ENCODE measurements around the gene PTPRN2.
A peak's percentile ranks its signal among the peaks of the same experiment; 100 is the strongest.

The PTPRN2 gene

DNA sequence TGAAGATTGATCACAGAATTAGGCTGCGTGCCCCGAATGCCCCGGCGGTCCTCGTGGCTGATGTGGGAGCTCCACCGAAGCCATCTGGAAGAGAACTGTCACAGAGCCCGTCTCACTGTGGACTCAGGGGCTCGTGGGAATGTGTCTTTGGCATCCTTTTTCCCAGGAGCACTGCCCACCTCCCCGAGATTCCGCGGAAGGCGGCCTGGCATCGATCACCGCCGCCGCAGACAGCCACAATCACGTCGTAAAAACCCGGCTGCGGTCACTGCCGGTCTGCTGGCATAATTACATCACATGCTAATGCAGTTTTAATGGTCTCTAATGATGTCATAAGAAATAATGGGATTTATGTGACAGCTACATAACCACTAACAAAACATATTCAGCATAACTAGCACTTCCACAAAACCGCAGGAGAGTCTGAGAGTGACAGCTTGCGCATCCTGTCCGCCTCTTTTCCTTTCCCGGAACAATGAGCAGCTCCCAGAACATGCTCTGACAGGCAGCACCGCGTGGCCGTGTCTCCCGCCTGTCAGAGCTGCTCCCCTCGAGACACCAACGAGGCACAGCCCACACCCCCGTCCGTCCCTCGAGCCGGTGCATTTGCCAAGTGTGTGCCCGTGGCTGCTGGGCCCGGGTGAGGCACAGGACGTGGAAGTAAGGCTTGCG lies 490.0 kb downstream of the PTPRN2 start:
- DNase-seq, result no peak

DNA sequence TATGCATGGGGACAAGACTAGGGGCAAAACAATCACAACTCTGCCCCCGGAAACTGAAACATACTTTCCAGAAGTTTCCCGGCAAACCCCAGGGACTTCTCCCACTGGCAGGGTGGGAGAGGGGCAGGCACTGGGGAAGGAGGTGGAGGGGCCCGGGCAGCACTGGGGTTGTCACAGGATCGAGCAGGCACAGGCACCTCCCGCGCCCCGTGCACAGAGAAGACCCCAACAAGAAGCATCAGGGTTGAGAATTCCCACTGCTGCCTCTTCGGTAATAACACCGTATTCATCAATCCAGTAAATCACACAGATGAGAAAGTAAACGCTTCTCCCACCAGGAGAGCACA lies 490.5 kb downstream of the PTPRN2 start:
- no peak for DNase-seq

DNA sequence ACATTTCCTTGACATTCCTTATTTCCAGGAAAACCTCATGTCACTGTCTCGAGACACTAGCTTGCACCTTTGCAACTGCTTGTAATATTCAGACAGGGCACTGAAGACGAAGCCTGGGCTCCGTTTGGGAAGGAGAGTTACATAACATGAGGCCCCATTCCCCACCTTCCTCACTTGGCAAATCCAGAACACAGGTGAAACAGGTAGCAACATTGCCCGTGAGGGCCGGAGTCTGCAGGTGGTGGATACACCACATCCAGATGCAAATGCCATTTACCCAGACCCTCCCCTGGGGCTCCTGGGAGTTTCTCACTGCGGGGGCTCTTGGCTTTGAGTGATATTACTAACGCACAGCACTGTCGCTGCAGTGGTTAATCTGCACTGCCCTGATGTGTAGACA lies 491.0 kb downstream of the PTPRN2 start:
- no peak for DNase-seq

DNA sequence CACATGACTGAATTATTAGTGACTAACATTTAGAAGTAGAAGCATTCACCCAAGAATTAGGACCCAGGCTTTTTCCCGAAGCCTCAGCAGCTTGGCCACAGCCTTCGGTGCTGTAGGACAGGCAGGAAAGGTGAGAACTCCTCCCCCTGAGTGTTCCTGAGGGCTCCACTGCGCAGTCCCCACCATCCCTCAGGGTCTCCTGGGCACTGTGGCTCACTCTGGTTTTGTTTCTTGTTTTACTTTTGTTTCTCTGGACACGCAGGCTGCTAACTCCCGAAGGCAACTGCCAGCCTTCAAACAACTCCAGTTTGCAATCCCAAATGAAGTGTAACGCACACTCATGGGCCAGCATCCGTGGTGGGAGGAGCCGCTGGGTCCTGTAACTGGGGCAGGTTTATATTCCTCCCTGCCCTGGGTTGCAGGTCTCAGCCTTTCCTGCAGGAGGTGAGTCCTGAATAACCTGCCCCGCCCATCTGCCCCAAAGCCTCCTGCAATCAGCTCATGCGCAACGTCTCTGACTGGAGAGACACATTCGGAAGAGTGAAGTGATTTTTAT lies 492.9 kb downstream of the PTPRN2 start:
- no peak for DNase-seq

DNA sequence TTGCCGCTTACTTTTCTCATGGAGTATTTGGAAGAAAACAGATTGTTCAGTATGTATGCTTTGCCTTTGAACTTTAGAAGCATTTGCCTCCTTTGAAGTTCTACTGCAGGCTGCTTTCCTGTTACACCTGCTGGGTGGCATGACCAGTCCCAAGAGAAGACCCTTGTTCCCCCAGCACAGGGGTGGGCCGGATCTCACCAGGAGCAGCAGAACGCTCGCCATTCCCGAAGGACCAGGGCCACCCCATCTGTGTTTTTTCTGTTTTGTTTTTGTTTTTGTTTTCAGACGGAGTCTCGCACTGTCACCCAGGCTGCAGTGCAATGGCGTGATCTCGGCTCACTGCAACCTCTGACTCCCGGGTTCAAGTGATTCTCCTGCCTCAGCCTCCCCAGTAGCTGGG lies 493.6 kb downstream of the PTPRN2 start:
- no peak for DNase-seq

DNA sequence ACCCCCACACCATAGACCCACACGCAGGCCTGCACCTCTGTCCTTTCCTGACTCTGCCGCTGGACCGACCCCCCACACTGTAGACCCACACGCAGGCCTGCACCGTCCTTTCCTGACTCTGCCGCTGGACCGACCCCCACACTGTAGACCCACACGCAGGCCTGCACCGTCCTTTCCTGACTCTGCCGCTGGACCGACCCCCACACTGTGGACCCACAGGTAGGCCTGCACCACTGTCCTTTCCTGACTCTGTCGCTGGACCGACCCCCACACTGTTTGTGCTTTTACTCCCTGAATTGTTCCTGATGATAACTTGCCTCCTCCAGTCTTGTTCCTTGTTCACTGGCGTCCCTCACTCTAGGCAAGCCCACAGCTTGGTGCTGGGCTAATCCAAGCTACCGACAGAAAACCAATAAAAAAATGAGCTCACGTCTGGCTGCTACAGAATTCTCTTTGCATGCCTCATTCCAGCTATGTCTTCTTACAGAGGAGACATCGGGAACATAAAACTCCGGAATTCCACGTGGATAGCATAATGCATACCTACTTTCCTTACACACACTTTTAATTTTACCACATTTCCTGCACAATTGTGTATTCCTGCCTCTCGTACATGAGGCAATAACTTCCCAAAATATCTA lies 494.3 kb downstream of the PTPRN2 start:
- no peak for DNase-seq

DNA sequence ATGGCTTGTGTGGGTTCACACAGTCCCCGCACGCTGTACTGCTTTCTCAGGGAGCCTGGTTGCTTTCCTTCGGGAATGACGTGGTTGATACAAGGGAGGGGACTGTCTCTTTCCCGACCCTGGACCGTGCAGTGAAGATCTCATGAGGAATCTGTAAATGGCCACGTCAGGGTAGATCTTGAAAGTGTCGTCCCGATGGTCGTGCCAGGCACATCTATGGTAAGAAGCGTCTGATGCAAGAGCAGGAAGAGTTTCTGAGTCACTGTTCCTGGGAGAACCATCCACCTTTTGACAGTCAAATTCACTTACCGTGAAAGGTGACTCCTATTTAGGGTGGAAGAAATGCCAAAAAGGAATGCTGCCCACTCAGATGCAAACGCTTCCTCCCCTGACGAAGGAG lies 500.4 kb downstream of the PTPRN2 start:
- DNase-seq, result no peak

DNA sequence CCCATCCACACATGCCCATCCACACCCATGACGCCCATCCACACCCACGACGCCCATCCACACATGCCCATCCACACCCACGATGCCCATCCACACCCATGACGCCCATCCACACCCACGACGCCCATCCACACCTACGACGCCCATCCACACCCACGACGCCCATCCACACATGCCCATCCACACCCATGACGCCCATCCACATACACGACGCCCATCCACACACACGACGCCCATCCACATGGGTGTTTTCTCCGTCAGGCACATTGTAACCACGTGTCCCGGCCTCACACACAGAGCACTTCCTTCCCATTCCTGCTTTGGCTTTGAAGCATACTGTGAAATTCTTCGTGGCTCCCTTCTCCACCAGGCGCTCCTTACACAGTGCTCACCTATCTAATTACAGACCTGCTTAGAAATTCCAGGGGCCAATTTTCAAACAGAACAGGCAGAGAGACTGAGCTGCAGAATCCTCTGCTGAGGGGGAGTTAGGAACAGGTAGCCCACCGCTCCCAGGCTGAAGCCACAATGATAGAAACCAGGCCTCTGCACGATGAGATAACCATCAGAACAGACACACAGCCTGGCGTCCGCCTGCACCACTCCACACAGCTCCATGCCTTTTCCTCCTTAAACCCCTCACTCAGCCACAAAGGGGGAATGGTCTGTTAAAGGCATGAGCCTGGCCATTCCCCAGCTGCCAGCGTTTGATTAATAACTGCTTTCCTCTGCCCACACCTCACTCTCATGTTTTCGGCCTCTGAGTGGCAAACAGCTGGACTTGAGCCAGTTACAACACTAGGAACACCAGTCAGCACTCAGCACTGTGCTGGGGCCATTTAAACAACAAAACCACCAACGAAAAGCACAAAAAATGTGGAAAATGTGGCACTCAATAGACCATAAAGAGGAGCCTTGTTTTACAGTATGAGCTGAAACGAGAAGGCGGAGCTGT lies 501.6 kb downstream of the PTPRN2 start:
- no peak for DNase-seq

DNA sequence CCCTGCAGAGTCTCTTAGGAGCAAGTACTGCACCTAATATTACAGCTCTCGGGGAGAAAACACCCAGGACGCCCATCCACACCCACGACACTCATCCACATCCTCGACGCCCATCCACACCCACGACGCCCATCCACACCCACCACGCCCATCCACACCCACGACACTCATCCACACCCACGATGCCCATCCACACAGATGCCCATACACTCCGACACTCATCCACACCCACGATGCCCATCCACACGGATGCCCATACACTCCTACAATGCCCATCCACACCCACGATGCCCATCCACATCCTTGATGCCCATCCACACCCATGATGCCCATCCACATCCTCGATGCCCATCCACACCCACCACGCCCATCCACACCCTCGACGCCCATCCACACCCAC lies 503.1 kb downstream of the PTPRN2 start:
- no peak for DNase-seq

DNA sequence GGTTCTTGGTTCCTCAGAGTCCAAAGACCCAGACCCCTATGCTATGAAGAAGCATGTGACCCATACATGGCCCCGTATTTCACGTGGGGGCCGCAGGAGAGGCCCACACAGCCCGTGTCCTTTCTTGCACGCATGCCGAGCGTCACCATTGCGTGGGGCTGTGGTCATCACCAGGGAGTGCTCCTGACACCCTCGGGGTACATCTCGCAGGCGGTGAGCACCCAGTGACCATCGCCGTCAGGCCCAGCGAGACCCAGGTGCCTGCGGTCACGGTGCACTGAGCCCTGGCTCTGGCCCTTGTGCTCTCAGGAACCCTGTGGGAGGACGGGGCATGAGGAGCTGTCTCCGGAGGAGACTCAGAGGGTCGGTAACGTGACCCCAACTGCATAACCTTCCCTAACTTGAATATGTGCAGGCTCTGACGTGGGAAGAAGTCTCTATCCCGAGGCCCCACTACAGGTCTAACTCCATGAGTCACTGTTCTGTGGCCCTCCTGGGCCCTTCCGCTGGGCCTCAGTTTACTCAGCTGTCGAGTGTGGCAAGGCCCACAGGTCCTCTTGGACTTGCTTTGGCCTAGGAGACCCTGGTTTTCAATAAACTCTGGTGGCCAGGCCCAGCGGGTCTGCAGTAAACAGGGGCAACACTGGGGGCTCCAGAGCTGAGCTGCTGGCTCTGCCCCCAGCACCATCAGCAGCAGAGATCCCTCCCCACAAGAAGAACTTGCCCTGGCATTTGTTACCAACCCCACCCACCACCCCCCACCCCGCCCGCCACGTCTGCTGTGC lies 503.9 kb downstream of the PTPRN2 start:
- DNase-seq, result no peak

DNA sequence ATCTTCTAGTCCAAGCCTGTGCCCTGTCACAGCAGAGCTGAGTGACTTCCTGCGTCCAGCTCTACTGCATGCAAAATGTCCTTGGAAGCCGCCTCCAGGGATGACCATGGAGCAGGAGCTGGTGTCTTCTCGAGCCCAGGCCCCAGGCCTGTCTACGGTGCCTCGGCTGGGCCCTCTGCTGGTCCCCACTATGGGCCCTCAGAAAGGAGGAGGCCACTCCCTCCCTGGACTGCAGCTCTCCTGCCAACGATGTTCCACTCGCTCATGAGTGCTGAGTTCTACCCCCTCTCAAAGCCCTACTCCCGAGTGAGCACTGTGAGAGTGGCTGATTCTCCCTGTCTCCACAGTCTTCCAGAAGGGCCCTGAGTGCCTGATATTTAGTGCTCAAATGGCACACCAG lies 504.9 kb downstream of the PTPRN2 start:
- DNase-seq, result no peak

DNA sequence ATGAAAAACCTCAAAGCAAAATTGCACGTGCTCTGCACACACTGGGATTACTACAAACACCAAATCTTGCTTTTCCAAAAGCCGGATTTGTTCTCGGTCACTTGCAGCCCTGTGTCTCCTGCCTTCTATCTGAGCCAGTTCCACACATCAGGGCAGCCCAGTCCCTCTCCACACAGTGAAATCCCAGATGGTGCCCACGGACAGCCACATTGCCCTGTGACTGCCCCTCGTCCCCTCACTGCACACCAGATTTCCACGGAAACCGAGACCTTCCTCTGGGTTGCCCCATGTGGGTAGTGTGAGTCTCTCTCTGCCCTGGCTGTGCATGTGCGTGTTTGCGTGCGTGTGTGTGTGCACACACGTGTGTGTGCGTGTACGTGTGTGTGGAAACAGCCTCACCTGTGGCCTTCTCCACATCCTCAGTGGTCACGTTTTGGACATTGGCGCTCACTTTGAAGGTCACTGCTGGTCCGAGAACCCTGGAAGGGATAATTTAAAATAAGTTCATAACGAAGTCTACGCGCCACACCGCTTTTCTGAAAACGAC lies 506.7 kb downstream of the PTPRN2 start:
- no peak for DNase-seq

DNA sequence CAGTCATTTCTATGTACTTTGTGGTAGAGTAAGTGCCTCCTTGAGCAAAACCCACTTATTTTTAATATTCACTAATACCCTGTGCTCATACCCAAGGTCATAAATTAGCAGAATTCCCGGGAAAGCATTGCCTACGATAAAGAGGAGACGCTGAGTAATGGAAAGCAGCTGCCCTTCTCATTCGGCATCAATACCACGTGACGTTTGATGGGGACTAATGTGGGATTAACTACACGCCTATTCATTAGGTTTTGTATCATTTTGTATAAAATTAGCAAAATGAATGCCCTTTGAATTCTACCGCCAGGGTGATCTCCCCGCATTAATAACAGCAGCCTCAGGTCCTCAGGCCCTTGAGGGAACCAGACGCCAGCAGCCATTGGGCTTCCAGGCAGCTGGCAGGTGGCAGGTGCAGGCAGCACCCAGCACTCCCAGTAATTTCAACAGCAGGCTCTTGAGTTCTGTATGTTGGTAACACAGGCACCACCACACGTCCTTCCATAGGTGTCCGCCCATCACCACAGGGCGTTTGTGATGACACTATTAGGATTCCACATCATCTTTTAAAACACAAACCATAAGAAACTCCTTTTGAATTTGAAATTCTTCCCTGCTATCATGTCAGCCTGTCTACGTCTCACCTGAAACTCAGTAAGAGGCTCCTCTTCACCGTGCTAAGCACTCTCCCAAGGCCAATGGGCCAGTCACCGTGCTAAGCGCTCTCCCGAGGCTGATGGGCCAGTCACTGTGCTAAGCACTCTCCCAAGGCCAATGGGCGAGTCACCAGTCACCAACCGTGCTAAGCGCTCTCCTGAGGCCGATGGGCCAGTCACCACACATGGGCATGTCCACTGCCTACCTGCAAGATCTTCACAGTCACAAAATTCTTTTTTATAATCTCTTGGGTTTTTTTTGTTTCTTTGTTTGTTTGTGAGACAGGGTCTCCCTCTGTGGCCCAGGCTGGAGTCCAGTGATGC lies 509.4 kb downstream of the PTPRN2 start:
- peak; percentile 67 for DNase-seq

DNA sequence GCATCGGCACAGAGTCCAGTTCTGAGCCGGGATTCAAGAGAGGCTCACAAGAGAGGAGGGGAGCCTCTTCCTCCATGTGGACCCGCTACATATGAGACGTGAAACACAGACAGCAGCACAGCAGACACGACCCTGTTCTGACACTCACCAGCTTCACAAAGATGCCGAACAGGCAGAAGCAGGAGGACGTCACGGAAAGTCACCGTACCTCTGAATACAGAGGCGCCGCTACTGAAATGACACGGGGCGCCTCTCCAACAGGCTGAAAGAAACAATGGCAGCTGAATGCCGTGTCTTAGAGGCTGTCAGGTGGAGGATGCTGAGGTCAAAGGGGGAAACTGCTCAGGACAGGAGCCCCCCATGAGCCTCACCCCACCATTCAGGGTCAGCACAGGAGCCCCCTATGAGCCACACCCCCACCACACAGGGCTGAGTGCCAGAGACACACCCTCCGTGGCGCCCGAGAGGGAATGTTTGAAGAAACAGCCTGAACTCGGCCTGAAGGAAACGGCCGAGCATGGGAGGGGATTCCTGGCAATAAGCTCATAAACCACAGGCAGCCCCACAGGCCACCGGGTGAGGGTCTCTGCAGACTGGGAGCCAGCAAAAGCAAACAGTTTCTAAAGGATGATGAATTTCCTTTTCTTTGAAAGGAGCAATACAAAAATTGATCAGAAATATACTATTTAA lies 510.3 kb downstream of the PTPRN2 start:
- no peak for DNase-seq

DNA sequence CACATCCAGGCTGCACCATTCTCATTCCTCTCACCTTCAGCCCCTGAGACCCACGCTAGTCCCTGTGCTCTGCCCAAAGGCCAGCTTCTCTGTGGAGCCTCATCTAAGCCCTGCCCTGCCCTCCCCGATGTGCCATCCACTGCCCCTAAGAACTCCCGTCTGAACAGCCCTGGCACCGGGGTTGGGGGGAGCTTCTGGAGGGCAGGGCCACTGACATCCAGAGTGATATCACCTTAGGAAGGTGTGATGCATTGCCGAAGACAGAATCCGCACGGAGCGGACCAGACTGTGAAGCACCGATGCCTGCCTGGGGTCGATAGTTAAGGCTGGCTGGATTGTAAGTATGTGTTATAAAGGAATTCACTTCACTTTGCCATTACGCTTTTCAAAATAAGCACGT lies 511.0 kb downstream of the PTPRN2 start:
- no peak for DNase-seq

DNA sequence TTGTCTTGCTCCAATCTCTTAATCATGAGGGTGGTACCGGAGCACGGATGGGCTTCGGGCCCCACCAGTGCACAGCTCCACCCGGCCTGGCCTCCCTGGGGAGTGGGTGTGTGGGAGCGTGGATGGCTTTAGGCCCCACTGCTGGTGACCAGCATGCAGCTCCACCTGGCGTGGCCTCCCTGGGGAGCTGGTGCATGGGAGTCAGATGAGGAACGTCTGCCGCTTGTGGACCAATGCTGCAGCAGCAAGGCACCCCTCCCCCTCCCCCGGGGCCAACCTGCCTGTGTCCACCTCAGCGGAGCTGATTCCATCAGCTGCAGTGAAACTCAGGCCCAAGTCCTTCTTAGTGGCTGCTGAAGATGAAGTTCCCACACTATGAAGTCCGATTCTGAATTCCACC lies 511.4 kb downstream of the PTPRN2 start:
- DNase-seq, result no peak

DNA sequence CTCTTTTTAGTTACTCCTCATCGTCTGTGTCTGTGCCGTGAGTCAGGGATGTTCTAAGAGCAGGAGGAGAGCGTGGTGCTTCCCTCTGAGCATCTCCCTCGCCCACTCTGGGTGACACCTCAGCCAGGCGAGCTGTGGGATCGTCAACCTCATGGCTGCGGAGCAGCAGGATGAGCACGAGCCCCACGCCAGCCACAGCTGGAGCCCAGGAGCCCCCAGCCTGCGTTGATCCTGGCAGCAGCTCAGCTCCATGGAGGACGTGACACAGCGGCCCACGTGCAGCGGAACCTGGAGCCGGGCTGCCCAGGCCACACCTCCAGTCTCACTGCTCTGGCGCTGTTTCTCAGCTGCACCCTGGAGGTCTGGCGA lies 512.0 kb downstream of the PTPRN2 start:
- DNase-seq, result no peak

DNA sequence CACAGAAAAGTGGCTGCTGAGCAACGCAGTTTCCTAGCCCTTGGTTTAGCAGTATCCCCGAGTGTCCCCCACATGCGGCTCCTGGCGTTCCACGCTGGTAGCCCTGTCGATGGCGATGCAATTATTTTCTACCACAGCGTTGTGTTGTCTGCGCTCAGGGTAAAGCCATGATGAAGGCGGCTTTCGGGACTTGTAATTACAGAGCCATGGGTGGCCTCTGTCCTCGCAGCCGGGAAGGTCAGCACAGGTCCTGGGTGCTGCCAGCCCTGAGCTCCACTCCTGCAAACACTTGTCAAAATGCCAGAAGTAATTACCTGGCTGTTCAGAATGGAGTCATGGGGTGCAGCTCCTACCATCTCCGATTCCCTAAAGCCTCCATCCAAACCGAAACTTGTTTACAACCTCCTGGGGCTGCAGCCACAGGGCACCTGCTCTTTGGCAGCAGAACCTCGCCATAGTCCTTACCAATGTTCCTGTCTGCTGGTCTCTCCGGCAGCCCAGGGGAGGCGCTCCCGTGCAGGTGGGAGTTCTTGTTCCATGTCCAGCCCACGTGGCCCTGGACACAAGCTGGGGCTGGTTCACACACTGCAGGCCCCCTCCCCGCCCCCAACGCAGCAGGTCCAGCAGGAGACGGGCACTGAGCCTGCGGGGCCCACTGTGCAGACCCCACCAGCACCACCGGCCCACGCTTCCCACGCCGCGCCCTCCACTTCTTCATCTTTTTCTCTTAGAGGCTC lies 512.6 kb downstream of the PTPRN2 start:
- DNase-seq, result no peak

DNA sequence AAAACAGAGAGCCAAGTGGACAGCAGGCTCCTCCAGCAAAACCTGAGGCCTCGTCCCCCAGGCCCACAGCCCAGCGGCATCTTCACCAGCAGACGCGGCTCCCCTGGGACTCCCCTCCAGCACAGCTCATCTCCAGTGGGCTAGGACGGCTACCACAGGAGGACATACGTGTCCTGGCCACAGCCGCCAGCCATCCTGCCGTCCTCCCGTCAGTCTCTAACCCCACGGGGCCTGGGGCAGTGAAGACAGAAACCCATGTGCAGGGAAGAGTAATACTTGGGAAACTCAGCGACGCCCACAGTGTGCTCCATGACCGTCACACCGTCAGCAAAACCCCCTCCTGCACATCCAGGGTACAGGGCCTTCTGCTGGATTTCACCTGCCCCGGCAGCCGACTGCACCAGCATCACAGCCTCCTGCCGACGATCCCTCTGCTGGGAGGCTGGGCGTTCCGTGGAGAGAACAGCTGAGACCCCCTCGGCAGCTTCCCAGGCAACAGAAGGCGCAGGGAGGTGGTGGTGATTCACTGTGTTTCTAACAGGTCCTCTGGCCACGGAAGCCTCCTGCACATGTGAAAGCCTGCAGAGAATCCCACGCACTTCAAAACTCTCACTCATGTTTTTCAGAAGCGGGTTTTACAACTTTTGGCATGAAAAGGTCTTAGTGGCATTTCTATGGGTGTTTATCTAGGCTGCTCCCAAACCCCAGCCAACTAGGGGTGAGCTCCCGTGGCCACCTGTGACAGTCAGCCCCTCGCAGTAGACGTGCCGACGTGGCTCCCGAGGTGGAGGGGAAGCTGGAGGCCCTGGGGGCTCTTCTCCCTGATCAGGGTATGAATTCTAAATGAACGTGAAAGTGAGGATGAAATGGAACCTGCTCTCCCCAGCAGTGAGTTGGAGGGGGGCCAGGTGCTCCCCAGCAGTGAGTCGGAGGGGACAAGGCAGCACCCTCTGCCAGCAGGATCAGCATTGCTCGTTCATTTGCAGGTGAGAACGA lies 513.5 kb downstream of the PTPRN2 start:
- no peak for DNase-seq

All from NCI-H2171 (cell line).